Endodermal cell (in vitro differentiated cells): Measurements from ENCODE around the gene PACS1. TPM values are rescaled to one million over a fixed set of nuclear protein-coding genes. Genes with fewer than 3 reads are reported as not detected.

Experiments
- DNase-seq: peaks from one replicate; pipeline ENCODE4 v3.0.0-alpha.2; 2017
- H3K27ac ChIP-seq: 2 replicates; pipeline ENCODE4 v1.5.1; 2013; ENCODE audit warnings: mild to moderate bottlenecking, low read depth, low read length, moderate library complexity
- H3K27me3 ChIP-seq: 2 replicates; pipeline ENCODE4 v1.6.1; 2013; ENCODE audit warnings: mild to moderate bottlenecking, low read length, moderate library complexity; ENCODE audit not compliant: insufficient read depth, control insufficient read depth, poor library complexity, severe bottlenecking
- H3K36me3 ChIP-seq: 2 replicates; pipeline ENCODE4 v1.7.0; 2013; ENCODE audit warnings: mild to moderate bottlenecking, low read length, moderate library complexity; ENCODE audit not compliant: control insufficient read depth, insufficient read depth
- H3K4me1 ChIP-seq: one replicate; pipeline ENCODE4 v1.7.0; 2013; ENCODE audit warnings: low read length; ENCODE audit not compliant: control insufficient read depth, insufficient read depth
- H3K4me3 ChIP-seq: 2 replicates; pipeline ENCODE4 v1.5.1; 2013; ENCODE audit warnings: mild to moderate bottlenecking, low read length, moderate library complexity
- H3K9ac ChIP-seq: 2 replicates; pipeline ENCODE4 v1.6.1; 2013; ENCODE audit warnings: mild to moderate bottlenecking, low read length, moderate library complexity; ENCODE audit not compliant: poor library complexity, severe bottlenecking; ENCODE audit errors: extremely low read depth
- H3K9me3 ChIP-seq: 2 replicates; pipeline ENCODE4 v1.6.1; 2013; ENCODE audit warnings: mild to moderate bottlenecking, low read length, moderate library complexity; ENCODE audit not compliant: control insufficient read depth
- H3K27ac Mint-ChIP-seq: 2 replicates; pipeline ENCODE4 v1.8.0; 2020; ENCODE audit warnings: mixed read lengths
- H3K27me3 Mint-ChIP-seq: 2 replicates; pipeline ENCODE4 v1.8.0; 2021; ENCODE audit warnings: mild to moderate bottlenecking, mixed read lengths; ENCODE audit not compliant: insufficient read depth
- H3K36me3 Mint-ChIP-seq: 2 replicates; pipeline ENCODE4 v1.8.0; 2020; ENCODE audit warnings: low read depth, mixed read lengths
- H3K4me1 Mint-ChIP-seq: 2 replicates; pipeline ENCODE4 v1.8.0; 2020; ENCODE audit warnings: mixed read lengths
- H3K4me3 Mint-ChIP-seq: 2 replicates; pipeline ENCODE4 v1.8.0; 2020; ENCODE audit warnings: mild to moderate bottlenecking, moderate library complexity, mixed read lengths
- H3K9me3 Mint-ChIP-seq: 2 replicates; pipeline ENCODE4 v1.8.0; 2020; ENCODE audit warnings: mild to moderate bottlenecking, mixed read lengths
- WGBS, 2 experiments: methylation state at CpG; one replicate each; pipeline versions ENCODE4 v1.1.5 to v1.1.7; 2013; ENCODE audit warnings: missing lambda C conversion rate in 2 of 2, mixed read lengths in 1 of 2; ENCODE audit not compliant: insufficient coverage in 1 of 2, insufficient read length in 1 of 2; 5-methylcytosine and 5-hydroxymethylcytosine counted together
- total RNA-seq, 2 donors: library from RNA; stranded (reverse); fragmentation: NEBNext Ultra II Directional in 1 of 2; extraction: Animal tissue kit (Norgen Biotek cat#: 25700) in 1 of 2; gene quantifications; 2 replicates in 1 of 2; 3 replicates in 1 of 2; pipeline ENCODE4 v1.2.1, GENCODE V29; 2021
- TF ChIP-seq, protein P1 (sequence below): fragments of 200-600 bp; sonication (generic); conservative IDR thresholded peaks from 2 replicates; pipeline ENCODE4 v1.5.0; 2021; ENCODE audit warnings: antibody characterized with exemption, mild to moderate bottlenecking

Gene PACS1
- total RNA-seq, 2 donors from 2014 or later: 67.0 to 67.1 TPM

DNA sequence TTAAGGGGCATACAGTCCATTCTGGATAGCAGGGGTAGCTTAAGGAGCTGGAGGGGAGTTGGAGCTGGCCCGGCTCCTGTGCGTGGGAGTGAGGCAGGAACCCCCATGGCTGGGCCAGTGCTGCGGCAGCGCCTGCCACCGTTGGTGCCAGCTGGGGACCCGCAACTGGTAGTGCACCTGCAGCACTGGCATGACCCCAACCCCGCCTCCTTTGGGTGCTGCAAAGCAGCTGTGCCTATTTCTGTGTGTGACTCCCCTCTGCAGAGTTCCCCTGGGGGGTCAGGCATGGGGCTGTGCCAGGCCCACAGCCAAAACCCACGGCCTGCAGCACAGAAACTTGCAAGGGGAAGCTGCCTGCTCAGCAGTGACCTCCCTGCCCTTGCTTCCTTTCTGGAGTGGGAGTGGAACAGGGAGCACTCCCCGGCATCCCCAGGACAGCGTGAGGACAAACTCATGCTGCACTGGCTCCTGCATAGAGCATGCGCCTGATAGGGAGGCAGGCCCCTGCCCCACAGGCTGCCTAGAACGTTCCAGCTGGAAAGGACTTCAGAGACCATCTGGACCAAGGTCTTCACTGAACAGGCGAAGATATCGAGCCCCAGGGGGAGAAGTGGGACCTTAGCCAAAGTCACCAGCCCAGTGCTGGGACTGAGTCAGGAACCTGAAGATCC lies 172.2 kb downstream of the PACS1 start:
- no peak for DNase-seq
- H3K27me3 Mint-ChIP-seq: no peaks in the 10 kb centered on the region
- no peak overlapping the region for H3K4me3 Mint-ChIP-seq
- Histone ChIP-seq H3K9ac (no peak overlapping the region), H3K4me3 (no peak overlapping the region), H3K36me3 (peaks cover 38% of the 10 kb centered on the region), H3K4me1 (no peaks in the 10 kb centered on the region), H3K9me3 (no peaks in the 10 kb centered on the region), H3K27me3 (no peaks in the 10 kb centered on the region), H3K27ac (no peak overlapping the region)
- H3K4me1 Mint-ChIP-seq: no peaks in the 10 kb centered on the region
- WGBS, 2 experiments: 92 to 100% methylated on average over 12 to 14 of the region's 14 CpGs
- peaks cover 39% of the 10 kb centered on the region for H3K36me3 Mint-ChIP-seq
- H3K9me3 Mint-ChIP-seq: no peaks in the 10 kb centered on the region
- TF ChIP-seq, protein P1, sequence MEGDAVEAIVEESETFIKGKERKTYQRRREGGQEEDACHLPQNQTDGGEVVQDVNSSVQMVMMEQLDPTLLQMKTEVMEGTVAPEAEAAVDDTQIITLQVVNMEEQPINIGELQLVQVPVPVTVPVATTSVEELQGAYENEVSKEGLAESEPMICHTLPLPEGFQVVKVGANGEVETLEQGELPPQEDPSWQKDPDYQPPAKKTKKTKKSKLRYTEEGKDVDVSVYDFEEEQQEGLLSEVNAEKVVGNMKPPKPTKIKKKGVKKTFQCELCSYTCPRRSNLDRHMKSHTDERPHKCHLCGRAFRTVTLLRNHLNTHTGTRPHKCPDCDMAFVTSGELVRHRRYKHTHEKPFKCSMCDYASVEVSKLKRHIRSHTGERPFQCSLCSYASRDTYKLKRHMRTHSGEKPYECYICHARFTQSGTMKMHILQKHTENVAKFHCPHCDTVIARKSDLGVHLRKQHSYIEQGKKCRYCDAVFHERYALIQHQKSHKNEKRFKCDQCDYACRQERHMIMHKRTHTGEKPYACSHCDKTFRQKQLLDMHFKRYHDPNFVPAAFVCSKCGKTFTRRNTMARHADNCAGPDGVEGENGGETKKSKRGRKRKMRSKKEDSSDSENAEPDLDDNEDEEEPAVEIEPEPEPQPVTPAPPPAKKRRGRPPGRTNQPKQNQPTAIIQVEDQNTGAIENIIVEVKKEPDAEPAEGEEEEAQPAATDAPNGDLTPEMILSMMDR: no peak
- H3K27ac Mint-ChIP-seq: no peak overlapping the region

DNA sequence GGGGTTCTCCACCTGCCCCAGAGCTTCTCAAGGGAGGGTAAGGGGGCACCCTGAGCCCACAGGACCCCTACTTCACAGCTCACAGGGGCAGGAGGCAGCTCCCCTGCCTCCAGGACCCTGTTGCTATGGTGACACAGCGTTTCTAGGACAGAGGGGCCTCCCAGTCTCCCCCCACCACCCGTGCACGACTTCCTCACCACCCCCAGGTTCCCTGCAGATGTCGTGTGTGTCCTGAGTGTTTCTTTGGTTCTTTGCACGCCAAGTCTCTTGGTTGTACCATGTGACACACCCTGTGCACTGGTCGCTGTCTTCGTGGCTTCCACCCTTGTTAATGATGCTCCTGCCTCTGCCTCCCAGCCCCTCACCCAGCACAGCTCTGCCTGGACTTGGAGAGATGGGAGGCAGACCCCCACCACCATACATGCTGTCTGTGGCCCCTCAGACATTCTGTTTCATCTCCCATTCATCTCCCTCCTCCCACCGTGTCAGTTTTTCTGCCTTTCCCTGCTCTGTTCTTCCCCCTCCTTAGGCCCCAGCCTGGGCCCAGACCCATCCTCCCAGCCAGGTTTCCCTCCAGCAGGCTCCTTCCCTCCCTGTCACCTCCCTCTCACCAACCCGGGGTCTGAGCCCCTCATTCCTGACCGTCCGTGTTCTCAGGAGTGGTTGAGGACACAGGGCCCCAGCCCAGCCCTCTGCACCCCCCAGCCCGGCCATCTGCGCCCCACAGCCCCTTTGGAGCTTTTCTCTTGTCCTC lies 173.9 kb downstream of the PACS1 start:
- Mint-ChIP-seq H3K4me1 (no peaks in the 10 kb centered on the region), H3K4me3 (no peak overlapping the region), H3K9me3 (no peaks in the 10 kb centered on the region), H3K36me3 (peaks cover 40% of the 10 kb centered on the region), H3K27me3 (no peaks in the 10 kb centered on the region), H3K27ac (no peak overlapping the region)
- H3K27me3 ChIP-seq: no peaks in the 10 kb centered on the region
- TF ChIP-seq, protein P1: no peak
- H3K9me3 ChIP-seq: no peaks in the 10 kb centered on the region
- no peak overlapping the region for H3K27ac ChIP-seq
- H3K9ac ChIP-seq: no peak overlapping the region
- no peak for DNase-seq
- WGBS, 2 experiments: 92 to 93% methylated on average over 11 to 13 of the region's 13 CpGs
- no peak overlapping the region for H3K4me3 ChIP-seq
- H3K36me3 ChIP-seq: peaks cover 40% of the 10 kb centered on the region
- no peaks in the 10 kb centered on the region for H3K4me1 ChIP-seq

DNA sequence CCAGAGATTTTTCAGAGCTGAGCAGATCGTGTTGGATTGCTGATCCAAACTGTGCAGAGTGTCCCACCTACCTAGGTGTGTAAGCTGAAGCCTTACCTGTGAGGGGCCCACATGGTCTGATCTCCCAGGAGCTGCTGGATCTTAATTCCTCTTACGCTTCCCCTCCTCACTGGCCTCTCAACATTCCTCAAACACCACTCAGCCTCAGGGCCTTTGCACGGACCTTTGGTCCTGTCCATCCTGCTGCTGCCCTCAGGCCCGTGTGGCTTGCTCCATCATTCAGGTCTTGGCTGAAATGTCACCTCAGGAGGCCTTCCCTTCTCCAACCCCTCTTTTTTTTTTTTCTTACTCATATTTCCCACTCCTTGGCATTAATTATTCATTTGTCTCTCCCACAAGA lies 177.2 kb downstream of the PACS1 start:
- Histone ChIP-seq H3K36me3 (peaks cover 22% of the 10 kb centered on the region), H3K27ac (no peak overlapping the region), H3K9me3 (no peaks in the 10 kb centered on the region), H3K9ac (no peak overlapping the region), H3K4me1 (no peaks in the 10 kb centered on the region), H3K27me3 (no peaks in the 10 kb centered on the region), H3K4me3 (no peak overlapping the region)
- TF ChIP-seq, protein P1: no peak
- no peak overlapping the region for H3K27ac Mint-ChIP-seq
- peaks cover 5% of the 10 kb centered on the region for H3K4me1 Mint-ChIP-seq
- no peak for DNase-seq
- 95 to 96% methylated on average over 3 to 4 of the region's 4 CpGs for WGBS, 2 experiments
- H3K27me3 Mint-ChIP-seq: no peaks in the 10 kb centered on the region
- H3K36me3 Mint-ChIP-seq: peaks cover 23% of the 10 kb centered on the region
- no peaks in the 10 kb centered on the region for H3K9me3 Mint-ChIP-seq
- H3K4me3 Mint-ChIP-seq: no peak overlapping the region
